HG02610 (cell line): ENCODE results near the gene SLC39A1.
"Not testable (repeated sequence)": the region's sequence is repeated elsewhere in the genome, so short reads cannot be mapped to it uniquely, and the experiment has no call there.

ENCODE experiments used
- ATAC-seq: cut with Tn5 transposase; IDR thresholded peaks from one replicate; pipeline ENCODE4 v1.9.1; 2021; ENCODE audit warnings: mild to moderate bottlenecking, moderate library complexity; ENCODE audit not compliant: unreplicated experiment

Gene SLC39A1

GRCh38 chr1:153963030-153963849, at the start of gene SLC39A1:
Gene SLC39A1, minus strand, starts transcription at chr1:153963537. Its CDS starts 822 bp downstream, at chr1:153962715.
- ATAC-seq = peak; percentile 47

GRCh38 chr1:154012543-154012942, 49.2 kb upstream of the SLC39A1 start:
- not testable (repeated sequence) for ATAC-seq

GRCh38 chr1:154012129-154012528, 48.8 kb upstream of the SLC39A1 start:
- ATAC-seq = no peak

GRCh38 chr1:154006136-154006535, 42.8 kb upstream of the SLC39A1 start:
- no peak for ATAC-seq

- no peak for ATAC-seq
These were observed 37.1 kb upstream of the SLC39A1 start for GRCh38 chr1:154000420-154000819.

- ATAC-seq = not testable (repeated sequence)
These were observed 33.5 kb upstream of the SLC39A1 start for GRCh38 chr1:153996882-153997281.

- ATAC-seq = no peak
These were observed 32.3 kb upstream of the SLC39A1 start for GRCh38 chr1:153995640-153996039.

- ATAC-seq = no peak
These were observed 31.9 kb upstream of the SLC39A1 start for GRCh38 chr1:153995202-153995601.

- ATAC-seq = no peak
These were observed 28.5 kb upstream of the SLC39A1 start for GRCh38 chr1:153991806-153992205.

GRCh38 chr1:153991151-153991630, 27.9 kb upstream of the SLC39A1 start:
- no peak for ATAC-seq

GRCh38 chr1:153990468-153991150, 27.3 kb upstream of the SLC39A1 start, which contains the start of gene RPS27:
Gene RPS27, plus strand, starts transcription at chr1:153990762. Its CDS starts 35 bp downstream, at chr1:153990797.
- peak; percentile 64 for ATAC-seq

- ATAC-seq = no peak
These were observed 24.3 kb upstream of the SLC39A1 start for GRCh38 chr1:153987621-153988020.

- no peak for ATAC-seq
These were observed 22.8 kb upstream of the SLC39A1 start, which contains the start of gene RAB13 for GRCh38 chr1:153985941-153986761. Gene RAB13, minus strand, starts transcription at chr1:153986339. Its CDS starts 103 bp downstream, at chr1:153986236.

- no peak for ATAC-seq
These were observed 22.1 kb upstream of the SLC39A1 start for GRCh38 chr1:153985341-153985912.

GRCh38 chr1:153984123-153984894, 21.0 kb upstream of the SLC39A1 start:
- no peak for ATAC-seq

GRCh38 chr1:153981735-153982134, 18.4 kb upstream of the SLC39A1 start:
- ATAC-seq = not testable (repeated sequence)

GRCh38 chr1:153979091-153979490, 15.8 kb upstream of the SLC39A1 start:
- ATAC-seq = not testable (repeated sequence)

GRCh38 chr1:153978274-153978909, 15.1 kb upstream of the SLC39A1 start:
- ATAC-seq = no peak
